ENCODE measurements around the gene CEL.

DNA sequence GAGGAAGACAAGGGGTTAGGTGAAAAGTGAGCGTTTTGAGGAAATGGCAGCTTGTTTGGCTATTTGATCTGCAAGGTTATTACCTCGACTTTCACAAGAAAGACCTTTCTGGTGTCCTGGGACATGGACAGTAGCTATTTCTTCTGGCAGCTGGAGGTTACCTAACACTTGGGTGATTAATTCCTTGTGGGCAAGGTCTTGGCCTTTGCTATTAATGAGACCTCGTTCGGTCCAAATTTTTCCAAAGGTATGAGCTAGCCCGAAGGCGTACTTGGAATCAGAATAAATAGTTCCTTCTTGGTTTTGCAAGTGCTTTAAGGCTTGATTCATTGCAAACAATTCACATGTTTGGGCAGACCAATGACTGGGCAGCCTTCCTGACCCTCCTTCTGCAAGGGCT is 26.1 kb upstream of the CEL start:
- TF ChIP-seq RAD21 (IDR thresholded peaks at IDR 0.05; ENCODE audit: low read depth) (no peak), POLR2A (IDR thresholded peaks at IDR 0.05; ENCODE audit: borderline replicate concordance, extremely low read depth, insufficient read depth, insufficient read length) (no peak), EZH2 (IDR thresholded peaks at IDR 0.05) (no peak), CEBPB (IDR thresholded peaks at IDR 0.05; ENCODE audit: low read depth) (no peak), MAX (IDR thresholded peaks at IDR 0.05) (no peak), TCF7L2 (IDR thresholded peaks at IDR 0.05; ENCODE audit: borderline replicate concordance, extremely low read depth, insufficient read depth, insufficient read length) (no peak)
- TF ChIP-seq, protein P1, sequence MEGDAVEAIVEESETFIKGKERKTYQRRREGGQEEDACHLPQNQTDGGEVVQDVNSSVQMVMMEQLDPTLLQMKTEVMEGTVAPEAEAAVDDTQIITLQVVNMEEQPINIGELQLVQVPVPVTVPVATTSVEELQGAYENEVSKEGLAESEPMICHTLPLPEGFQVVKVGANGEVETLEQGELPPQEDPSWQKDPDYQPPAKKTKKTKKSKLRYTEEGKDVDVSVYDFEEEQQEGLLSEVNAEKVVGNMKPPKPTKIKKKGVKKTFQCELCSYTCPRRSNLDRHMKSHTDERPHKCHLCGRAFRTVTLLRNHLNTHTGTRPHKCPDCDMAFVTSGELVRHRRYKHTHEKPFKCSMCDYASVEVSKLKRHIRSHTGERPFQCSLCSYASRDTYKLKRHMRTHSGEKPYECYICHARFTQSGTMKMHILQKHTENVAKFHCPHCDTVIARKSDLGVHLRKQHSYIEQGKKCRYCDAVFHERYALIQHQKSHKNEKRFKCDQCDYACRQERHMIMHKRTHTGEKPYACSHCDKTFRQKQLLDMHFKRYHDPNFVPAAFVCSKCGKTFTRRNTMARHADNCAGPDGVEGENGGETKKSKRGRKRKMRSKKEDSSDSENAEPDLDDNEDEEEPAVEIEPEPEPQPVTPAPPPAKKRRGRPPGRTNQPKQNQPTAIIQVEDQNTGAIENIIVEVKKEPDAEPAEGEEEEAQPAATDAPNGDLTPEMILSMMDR (IDR thresholded peaks at IDR 0.05 in 2 of 3, conservative IDR thresholded peaks at IDR 0.05 in 1 of 3; ENCODE audit: borderline replicate concordance in 1 of 3, insufficient read depth in 1 of 3, low read depth in 2 of 3, low read length in 2 of 3): no peak
- TF ChIP-seq, protein P2, sequence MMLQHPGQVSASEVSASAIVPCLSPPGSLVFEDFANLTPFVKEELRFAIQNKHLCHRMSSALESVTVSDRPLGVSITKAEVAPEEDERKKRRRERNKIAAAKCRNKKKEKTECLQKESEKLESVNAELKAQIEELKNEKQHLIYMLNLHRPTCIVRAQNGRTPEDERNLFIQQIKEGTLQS (IDR thresholded peaks at IDR 0.05): no peak
